HEK293T (cell line): ENCODE data around the gene ARHGAP28.

Source experiments
- CTCF ChIA-PET: fragments of 350-600 bp; formaldehyde crosslinking; extraction: SDS; loops from one replicate; lab custom pipeline; 2021; ENCODE audit warnings: antibody characterized with exemption, inconsistent platforms; lab: Yijun Ruan, JAX
- POLR2A ChIA-PET: fragments of 350-600 bp; formaldehyde crosslinking; extraction: SDS; loops from one replicate; lab custom pipeline; 2020; ENCODE audit warnings: antibody characterized with exemption, inconsistent platforms; lab: Yijun Ruan, JAX
- DNase-seq: peaks from one replicate; pipeline ENCODE4 v3.0.0; 2012; ENCODE audit warnings: mixed read lengths; ENCODE audit errors: extremely low spot score
- ARNT ChIP-seq: fragments of 450-650 bp; IDR thresholded peaks from 2 replicates; pipeline ENCODE4 v1.6.1; 2017; ENCODE audit warnings: mild to moderate bottlenecking
- BHLHE40 ChIP-seq: fragments of 450-650 bp; IDR thresholded peaks from 2 replicates; pipeline ENCODE4 v1.6.1; 2016; ENCODE audit warnings: mild to moderate bottlenecking, moderate library complexity, borderline replicate concordance
- CTBP1 ChIP-seq: fragments of 450-650 bp; IDR thresholded peaks from 2 replicates; pipeline ENCODE4 v1.6.1; 2016; ENCODE audit warnings: borderline replicate concordance
- ELF4 ChIP-seq: fragments of 450-650 bp; IDR thresholded peaks from 2 replicates; pipeline ENCODE4 v1.6.1; 2017; ENCODE audit warnings: antibody characterized with exemption
- FOXA1 ChIP-seq: fragments of 450-650 bp; IDR thresholded peaks from 2 replicates; pipeline ENCODE4 v1.6.1; 2016; ENCODE audit warnings: mild to moderate bottlenecking
- FOXK2 ChIP-seq: fragments of 450-650 bp; IDR thresholded peaks from 2 replicates; pipeline ENCODE4 v1.6.1; 2016; ENCODE audit warnings: mild to moderate bottlenecking
- FOXM1 ChIP-seq: fragments of 450-650 bp; IDR thresholded peaks from 2 replicates; pipeline ENCODE4 v1.6.1; 2017; ENCODE audit warnings: mild to moderate bottlenecking, borderline replicate concordance
- HDGF ChIP-seq: fragments of 450-650 bp; IDR thresholded peaks from 2 replicates; pipeline ENCODE4 v1.6.1; 2017; ENCODE audit warnings: antibody characterized with exemption, borderline replicate concordance
- L3MBTL2 ChIP-seq: fragments of 450-650 bp; conservative IDR thresholded peaks from 2 replicates; pipeline ENCODE4 v1.6.1; 2016; ENCODE audit warnings: mild to moderate bottlenecking
- LEF1 ChIP-seq: fragments of 450-650 bp; IDR thresholded peaks from 2 replicates; pipeline ENCODE4 v1.6.1; 2017; ENCODE audit warnings: mild to moderate bottlenecking, borderline replicate concordance
- NFRKB ChIP-seq: fragments of 450-650 bp; IDR thresholded peaks from 2 replicates; pipeline ENCODE4 v1.6.1; 2016; ENCODE audit warnings: mild to moderate bottlenecking, moderate library complexity
- PKNOX1 ChIP-seq: fragments of 450-650 bp; IDR thresholded peaks from 2 replicates; pipeline ENCODE4 v1.6.1; 2016
- SP1 ChIP-seq: fragments of 450-650 bp; IDR thresholded peaks from 2 replicates; pipeline ENCODE4 v1.6.1; 2017
- SUZ12 ChIP-seq: fragments of 450-650 bp; IDR thresholded peaks from 2 replicates; pipeline ENCODE4 v1.6.1; 2016; ENCODE audit warnings: mild to moderate bottlenecking
- TARDBP ChIP-seq: fragments of 450-650 bp; IDR thresholded peaks from 2 replicates; pipeline ENCODE4 v1.6.1; 2016
- ZNF384 ChIP-seq: fragments of 450-650 bp; IDR thresholded peaks from 2 replicates; pipeline ENCODE4 v1.6.1; 2016

The ARHGAP28 gene

GRCh38 chr18:6868033-6868432, 138.5 kb downstream of the ARHGAP28 start:
- TF ChIP-seq BHLHE40 (no peak), ARNT (no peak), ELF4 (no peak), FOXA1 (no peak), TARDBP (no peak), PKNOX1 (no peak), ZNF384 (no peak)
- DNase-seq, result no peak
- POLR2A ChIA-PET, result no interaction called here
- CTCF ChIA-PET, result no interaction called here

- TF ChIP-seq CTBP1 (no peak), L3MBTL2 (no peak), BHLHE40 (no peak), FOXA1 (no peak)
- POLR2A ChIA-PET, result no interaction called here
- CTCF ChIA-PET, result no interaction called here
Measured at GRCh38 chr18:6871566-6871965, 142.1 kb downstream of the ARHGAP28 start.

GRCh38 chr18:6873040-6873751, 143.7 kb downstream of the ARHGAP28 start:
- TF ChIP-seq FOXM1, result no peak
- no peak for TF ChIP-seq L3MBTL2
- no peak for TF ChIP-seq SUZ12
- TF ChIP-seq TARDBP, result no peak
- TF ChIP-seq FOXK2, result no peak
- TF ChIP-seq BHLHE40, result no peak
- TF ChIP-seq PKNOX1, result no peak
- TF ChIP-seq SP1, result no peak
- TF ChIP-seq NFRKB, result no peak
- no peak for DNase-seq
- CTCF ChIA-PET, result no interaction called here
- POLR2A ChIA-PET, result no interaction called here

More at GRCh38 chr18:6871566-6871965, 142.1 kb downstream of the ARHGAP28 start:
- DNase-seq, result no peak

GRCh38 chr18:6874315-6874714, 144.8 kb downstream of the ARHGAP28 start:
- CTCF ChIA-PET, result no interaction called here
- no peak for TF ChIP-seq ARNT
- no peak for TF ChIP-seq BHLHE40
- TF ChIP-seq TARDBP, result no peak
- no peak for TF ChIP-seq PKNOX1
- no peak for TF ChIP-seq SUZ12
- no peak for TF ChIP-seq FOXM1
- TF ChIP-seq LEF1, result no peak
- no peak for TF ChIP-seq SP1
- no peak for TF ChIP-seq FOXK2
- no peak for TF ChIP-seq HDGF
- no peak for TF ChIP-seq NFRKB
- TF ChIP-seq CTBP1, result no peak
- TF ChIP-seq ZNF384, result no peak
- TF ChIP-seq FOXA1, result no peak
- DNase-seq, result no peak
- POLR2A ChIA-PET, result no interaction called here

- POLR2A ChIA-PET, result no interaction called here
- no peak for TF ChIP-seq L3MBTL2
- TF ChIP-seq BHLHE40, result no peak
- TF ChIP-seq LEF1, result no peak
- no peak for TF ChIP-seq SUZ12
- no peak for TF ChIP-seq ELF4
- no peak for TF ChIP-seq NFRKB
- no peak for TF ChIP-seq FOXA1
- TF ChIP-seq ZNF384, result no peak
- TF ChIP-seq SP1, result no peak
- TF ChIP-seq FOXK2, result no peak
- no peak for DNase-seq
- CTCF ChIA-PET, result no interaction called here
Measured at GRCh38 chr18:6875749-6876148, 146.2 kb downstream of the ARHGAP28 start.

- ChIA-PET POLR2A (no interaction called here), CTCF (no interaction called here)
- no peak for DNase-seq
- TF ChIP-seq ELF4 (no peak), FOXA1 (no peak), SUZ12 (no peak), FOXM1 (no peak), BHLHE40 (no peak), TARDBP (no peak), SP1 (no peak), NFRKB (no peak), ARNT (no peak), CTBP1 (no peak), L3MBTL2 (no peak), LEF1 (no peak), HDGF (no peak), ZNF384 (no peak), PKNOX1 (no peak)
Measured at GRCh38 chr18:6876641-6877041, 147.1 kb downstream of the ARHGAP28 start.
